NT2/D1 (cell line): ENCODE results near the gene HEG1.

Source experiments
- DNase-seq: peaks from one replicate; pipeline ENCODE4 v3.0.0-alpha.2; 2011; ENCODE audit warnings: low read depth, low spot score
- H3K27me3 ChIP-seq: 2 replicates; pipeline ENCODE4 v1.6.0; 2011; ENCODE audit warnings: mild to moderate bottlenecking; ENCODE audit not compliant: insufficient read length, insufficient read depth
- H3K36me3 ChIP-seq: 2 replicates; pipeline ENCODE4 v1.6.1; 2011; ENCODE audit warnings: mild to moderate bottlenecking, low read length, mixed read lengths; ENCODE audit not compliant: insufficient read depth, insufficient read length
- H3K4me1 ChIP-seq: 2 replicates; pipeline ENCODE4 v1.5.1; 2011; ENCODE audit not compliant: insufficient read depth, insufficient read length
- H3K4me3 ChIP-seq: 2 replicates; pipeline ENCODE4 v1.5.1; 2011; ENCODE audit warnings: low read depth; ENCODE audit not compliant: insufficient read length
- H3K9ac ChIP-seq: 2 replicates; pipeline ENCODE4 v1.6.0; 2011; ENCODE audit warnings: low read depth; ENCODE audit not compliant: insufficient read length
- H3K9me3 ChIP-seq: 2 replicates; pipeline ENCODE4 v1.5.1; 2011; ENCODE audit warnings: mild to moderate bottlenecking, low read length; ENCODE audit not compliant: insufficient read depth
- SUZ12 ChIP-seq: IDR thresholded peaks from 2 replicates; pipeline ENCODE4 v1.6.1; 2011; ENCODE audit not compliant: insufficient read length, insufficient read depth; ENCODE audit errors: extremely low read depth
- YY1 ChIP-seq: IDR thresholded peaks from 2 replicates; pipeline ENCODE4 v1.6.1; 2011; ENCODE audit not compliant: insufficient read length, insufficient read depth
- ZNF274 ChIP-seq: IDR thresholded peaks from 2 replicates; pipeline ENCODE4 v1.6.1; 2011; ENCODE audit warnings: mild to moderate bottlenecking, low read depth, low read length

The HEG1 gene

GRCh38 chr3:125059488-125060245, 3.9 kb upstream of the HEG1 start:
- no peaks in the 10 kb centered on the region; the same call in 1 of the 2 replicates for H3K9me3 ChIP-seq
- H3K9ac ChIP-seq: no peak overlapping the region
- peaks cover 19% of the 10 kb centered on the region for H3K27me3 ChIP-seq
- H3K36me3 ChIP-seq: no peaks in the 10 kb centered on the region
- TF ChIP-seq ZNF274 (no peak), YY1 (no peak), SUZ12 (no peak)
- no peak for DNase-seq
- no peak overlapping the region for H3K4me3 ChIP-seq
- peaks cover 11% of the 10 kb centered on the region for H3K4me1 ChIP-seq

GRCh38 chr3:125058959-125059358, 3.2 kb upstream of the HEG1 start:
- Histone ChIP-seq H3K27me3 (peaks cover 19% of the 10 kb centered on the region), H3K9me3 (no peaks in the 10 kb centered on the region), H3K4me3 (no peak overlapping the region), H3K4me1 (peaks cover 11% of the 10 kb centered on the region), H3K9ac (no peak overlapping the region), H3K36me3 (peaks cover 2% of the 10 kb centered on the region)
- no peak for TF ChIP-seq ZNF274
- no peak for TF ChIP-seq YY1
- no peak for TF ChIP-seq SUZ12
- DNase-seq: no peak

GRCh38 chr3:125058529-125058928, 2.7 kb upstream of the HEG1 start:
- H3K4me1 ChIP-seq: peaks cover 11% of the 10 kb centered on the region
- H3K9ac ChIP-seq: no peak overlapping the region
- H3K27me3 ChIP-seq: peaks cover 19% of the 10 kb centered on the region
- TF ChIP-seq ZNF274 (no peak), YY1 (no peak), SUZ12 (no peak)
- peaks cover 6% of the 10 kb centered on the region for H3K36me3 ChIP-seq
- no peaks in the 10 kb centered on the region for H3K9me3 ChIP-seq
- no peak overlapping the region for H3K4me3 ChIP-seq
- no peak for DNase-seq

- Histone ChIP-seq H3K4me3 (no peak overlapping the region), H3K9ac (no peak overlapping the region), H3K4me1 (peaks cover 16% of the 10 kb centered on the region), H3K36me3 (peaks cover 9% of the 10 kb centered on the region), H3K27me3 (peaks cover 19% of the 10 kb centered on the region), H3K9me3 (no peaks in the 10 kb centered on the region)
- TF ChIP-seq YY1 (no peak), SUZ12 (no peak), ZNF274 (no peak)
- no peak for DNase-seq
These were observed 1.5 kb upstream of the HEG1 start for GRCh38 chr3:125057186-125057850.

DNA sequence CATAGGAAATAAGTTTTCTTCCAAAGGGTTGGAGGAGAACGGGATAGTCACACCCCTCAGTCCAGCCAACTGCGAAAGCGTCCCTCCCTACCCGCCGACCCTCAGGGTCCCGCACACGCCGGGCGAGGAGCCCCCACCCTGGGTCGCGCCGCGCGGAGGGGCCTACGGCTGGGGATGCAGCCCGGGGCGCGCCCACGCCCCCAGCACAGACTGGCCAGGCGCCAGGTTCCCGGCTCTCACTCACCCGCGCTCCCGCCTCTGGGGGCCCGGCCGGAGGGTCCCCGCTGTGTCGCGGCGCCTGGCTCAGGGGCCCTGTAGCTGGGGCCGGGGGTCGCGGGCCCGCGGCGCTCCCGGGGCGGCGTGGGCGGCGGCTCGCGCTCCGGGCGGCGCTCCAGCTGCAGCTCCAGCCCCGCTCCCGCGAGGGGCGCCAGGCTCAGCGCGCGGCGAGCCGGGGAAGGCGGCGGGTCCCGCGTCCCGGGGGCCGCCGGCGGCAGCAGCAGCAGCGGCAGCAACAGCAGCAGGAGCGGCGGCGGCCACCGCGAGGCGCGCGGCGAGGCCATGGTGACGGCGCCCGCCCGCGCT, 375 bp downstream of the HEG1 start:
- H3K4me1 ChIP-seq: peaks cover 13% of the 10 kb centered on the region
- H3K4me3 ChIP-seq: peak overlapping the region; percentile 61
- H3K9ac ChIP-seq: peak overlapping the region; percentile 79
- H3K27me3 ChIP-seq: peaks cover 19% of the 10 kb centered on the region
- H3K9me3 ChIP-seq: no peaks in the 10 kb centered on the region
- H3K36me3 ChIP-seq: peaks cover 18% of the 10 kb centered on the region
- DNase-seq: no peak
- no peak for TF ChIP-seq YY1
- TF ChIP-seq SUZ12: no peak
- no peak for TF ChIP-seq ZNF274

GRCh38 chr3:125054449-125055329, 1.1 kb downstream of the HEG1 start:
- H3K4me3 ChIP-seq: peak overlapping the region; percentile 61
- peak overlapping the region; percentile 79 for H3K9ac ChIP-seq
- DNase-seq: no peak
- TF ChIP-seq SUZ12: no peak
- TF ChIP-seq ZNF274: no peak
- no peak for TF ChIP-seq YY1
- no peaks in the 10 kb centered on the region for H3K9me3 ChIP-seq
- peaks cover 13% of the 10 kb centered on the region for H3K4me1 ChIP-seq
- H3K27me3 ChIP-seq: peaks cover 19% of the 10 kb centered on the region
- H3K36me3 ChIP-seq: peaks cover 23% of the 10 kb centered on the region

GRCh38 chr3:125054062-125054448, 1.7 kb downstream of the HEG1 start:
- Histone ChIP-seq H3K4me1 (peaks cover 11% of the 10 kb centered on the region), H3K4me3 (no peak overlapping the region), H3K36me3 (peaks cover 29% of the 10 kb centered on the region), H3K9me3 (no peaks in the 10 kb centered on the region), H3K27me3 (peaks cover 19% of the 10 kb centered on the region), H3K9ac (no peak overlapping the region)
- TF ChIP-seq ZNF274 (no peak), YY1 (no peak), SUZ12 (no peak)
- no peak for DNase-seq
